Heart left ventricle (tissue), 13 donors: ENCODE results near the gene CCDC85B.

ENCODE experiments used
- POLR2A ChIP-seq, 2 donors: fragments of 450-650 bp; IDR thresholded peaks; one replicate each; pipeline ENCODE4 v1.6.1; 2017; ENCODE audit warnings: antibody characterized with exemption in 2 of 2, mild to moderate bottlenecking in 2 of 2, moderate library complexity in 2 of 2
- TF ChIP-seq, protein P1 (sequence below), 12 donors: fragments of 200-600 bp; sonication (generic) in 4 of 12; IDR thresholded peaks; one replicate each; pipeline versions ENCODE4 v1.5.0 to v1.8.0; 2018 to 2022; ENCODE audit warnings: antibody characterized with exemption in 12 of 12, mild to moderate bottlenecking in 5 of 12
- donor health status: ischemic (EF 13 %, LVEDD 7.1; RV severe dilation, severe dysfunction).
- donor health status: DM: no; HTN: yes; CAD: no.
- donor health status: DM: no; HTN: no; CAD: no.
- donor health status: ischemic (EF 25% LVEDD 6.9; RV normal size, moderate dysfunction).
- donor health status: ischemic (EF 25% LVEDD 5.7; RV mildly dilated, moderate dysfunction).
- donor health status: ischemic (EF 35%, LVEDD 5.7; RV mildly dilated, moderate dysfunction).
- donor health status: nonischemic (EF 11% LVEDD 7.7; RV severe dilation, severe dysfunction).
- donor health status: DM: yes; HTN: yes; CAD: no.
- donor health status: PGD.
- donor health status: ischemic (EF 29% LVEDD 5.4; RV normal size, mild dysfunction).
- donor health status: nonischemic (EF 23%, LVEDD 6.1; RV moderate dilation, normal function).

DNA sequence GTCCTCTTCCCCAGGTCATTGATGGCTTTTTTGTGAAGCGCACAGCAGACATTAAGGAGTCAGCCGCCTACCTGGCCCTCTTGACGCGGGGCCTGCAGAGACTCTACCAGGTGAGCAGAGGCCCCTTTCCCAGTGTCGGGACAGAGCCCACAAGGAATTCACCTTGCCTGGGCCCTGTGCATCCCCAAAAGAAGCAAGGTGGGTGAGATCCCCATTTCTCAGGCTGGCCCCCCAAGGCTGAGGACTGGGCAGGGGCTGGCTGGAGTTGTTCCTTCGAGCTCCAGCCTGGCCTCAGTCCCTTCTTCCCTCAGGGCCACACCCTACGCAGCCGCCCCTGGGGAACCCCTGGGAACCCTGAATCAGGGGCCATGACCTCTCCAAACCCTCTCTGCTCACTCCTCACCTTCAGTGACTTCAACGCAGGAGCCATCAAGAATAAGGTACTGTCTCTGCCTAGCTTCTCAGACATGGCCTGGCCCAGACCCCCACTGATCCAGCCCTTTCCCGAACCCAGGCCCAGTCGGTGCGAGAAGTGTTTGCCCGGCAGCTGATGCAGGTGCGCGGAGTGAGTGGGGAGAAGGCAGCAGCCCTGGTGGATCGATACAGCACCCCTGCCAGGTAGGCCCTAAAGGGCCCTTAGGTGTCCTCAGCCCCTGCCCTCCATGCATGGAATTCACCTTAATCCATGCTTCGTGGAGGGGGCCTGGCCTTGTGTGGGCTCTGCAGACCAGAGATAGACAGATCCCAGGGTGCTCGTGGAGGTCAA, 25.6 kb upstream of the CCDC85B start:
- TF ChIP-seq, protein P1, sequence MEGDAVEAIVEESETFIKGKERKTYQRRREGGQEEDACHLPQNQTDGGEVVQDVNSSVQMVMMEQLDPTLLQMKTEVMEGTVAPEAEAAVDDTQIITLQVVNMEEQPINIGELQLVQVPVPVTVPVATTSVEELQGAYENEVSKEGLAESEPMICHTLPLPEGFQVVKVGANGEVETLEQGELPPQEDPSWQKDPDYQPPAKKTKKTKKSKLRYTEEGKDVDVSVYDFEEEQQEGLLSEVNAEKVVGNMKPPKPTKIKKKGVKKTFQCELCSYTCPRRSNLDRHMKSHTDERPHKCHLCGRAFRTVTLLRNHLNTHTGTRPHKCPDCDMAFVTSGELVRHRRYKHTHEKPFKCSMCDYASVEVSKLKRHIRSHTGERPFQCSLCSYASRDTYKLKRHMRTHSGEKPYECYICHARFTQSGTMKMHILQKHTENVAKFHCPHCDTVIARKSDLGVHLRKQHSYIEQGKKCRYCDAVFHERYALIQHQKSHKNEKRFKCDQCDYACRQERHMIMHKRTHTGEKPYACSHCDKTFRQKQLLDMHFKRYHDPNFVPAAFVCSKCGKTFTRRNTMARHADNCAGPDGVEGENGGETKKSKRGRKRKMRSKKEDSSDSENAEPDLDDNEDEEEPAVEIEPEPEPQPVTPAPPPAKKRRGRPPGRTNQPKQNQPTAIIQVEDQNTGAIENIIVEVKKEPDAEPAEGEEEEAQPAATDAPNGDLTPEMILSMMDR (IDR thresholded peaks at IDR 0.05) = no peak
- TF ChIP-seq POLR2A (IDR thresholded peaks at IDR 0.05) = no peak
